Measurements from ENCODE around the gene PPM1N.

Gene PPM1N

GRCh38 chr19:45498411-45499195, at the start of gene PPM1N:
PPM1N (plus strand) TSS chr19:45498443; CDS start chr19:45498473, 30 bp downstream.
- DNase-seq (ENCODE audit: low spot score): peak; percentile 56

GRCh38 chr19:45448887-45449299, 49.4 kb upstream of the PPM1N start:
- no peak for DNase-seq (ENCODE audit: low spot score)

GRCh38 chr19:45450012-45450333, 48.3 kb upstream of the PPM1N start:
- peak; percentile 55 for DNase-seq (ENCODE audit: low spot score)

GRCh38 chr19:45451131-45451849, 47.0 kb upstream of the PPM1N start:
- DNase-seq (ENCODE audit: low spot score): peak; percentile 64

- no peak for DNase-seq (ENCODE audit: low spot score)
Measured at GRCh38 chr19:45451850-45452387, 46.3 kb upstream of the PPM1N start.

DNA sequence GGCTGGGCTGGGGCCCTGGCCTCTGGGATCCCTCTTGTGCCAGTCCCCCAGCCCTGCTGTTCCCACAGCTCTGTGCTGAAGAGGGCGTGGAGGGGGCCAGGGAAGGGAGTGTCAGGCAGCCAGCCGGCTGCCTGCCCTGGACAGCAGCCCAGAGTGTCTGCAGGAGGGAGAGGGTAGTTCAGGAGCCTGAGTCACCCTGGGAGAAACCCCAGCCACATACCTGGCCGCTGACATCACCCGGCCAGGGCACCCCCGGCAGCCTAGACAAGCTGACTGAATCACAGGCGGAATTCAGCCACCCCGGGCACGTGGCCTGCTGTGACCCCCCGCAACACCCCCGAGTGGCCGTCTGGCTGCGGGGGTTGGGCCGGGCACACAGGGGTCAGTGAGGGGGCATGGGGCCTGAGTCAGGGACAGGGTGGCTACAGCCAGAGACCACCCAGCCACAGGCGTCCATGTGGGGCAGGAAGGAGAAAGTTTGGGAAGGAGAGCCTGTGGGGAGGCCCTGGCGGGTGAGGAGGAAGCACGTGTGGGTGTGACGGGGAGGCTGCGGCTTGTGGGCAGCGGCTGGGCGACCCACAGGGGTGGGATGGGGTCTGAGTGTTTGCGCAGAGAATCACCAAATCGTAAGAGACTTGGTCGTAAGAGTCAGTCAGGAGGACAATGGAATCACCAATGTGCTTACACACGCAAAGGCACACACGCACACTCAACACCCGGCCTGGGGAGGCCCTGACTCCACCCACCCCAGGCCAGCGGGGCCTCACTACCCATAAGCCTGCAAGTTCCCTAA, 42.3 kb upstream of the PPM1N start:
- peak; percentile 51 for DNase-seq (ENCODE audit: low spot score)

DNA sequence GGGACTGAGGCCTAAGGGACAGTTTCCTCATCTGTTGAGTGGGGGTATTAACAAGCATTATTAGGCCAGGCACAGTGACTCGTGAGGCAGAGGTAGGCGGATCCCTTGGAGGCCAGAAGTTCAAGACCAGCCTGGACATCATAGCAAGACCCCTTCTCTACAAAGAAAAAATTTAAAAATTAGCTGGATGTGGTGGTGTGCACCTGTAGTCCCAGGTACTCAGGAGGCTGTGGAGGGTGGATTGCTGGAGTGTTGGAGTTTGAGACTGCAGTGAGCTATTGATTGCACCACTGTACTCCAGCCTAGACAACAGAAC, 41.8 kb upstream of the PPM1N start:
- no peak for DNase-seq (ENCODE audit: low spot score)

GRCh38 chr19:45457776-45458175, 40.5 kb upstream of the PPM1N start:
- no peak for DNase-seq (ENCODE audit: low spot score)

GRCh38 chr19:45460807-45461347, 37.4 kb upstream of the PPM1N start:
- no peak for DNase-seq (ENCODE audit: low spot score)

DNA sequence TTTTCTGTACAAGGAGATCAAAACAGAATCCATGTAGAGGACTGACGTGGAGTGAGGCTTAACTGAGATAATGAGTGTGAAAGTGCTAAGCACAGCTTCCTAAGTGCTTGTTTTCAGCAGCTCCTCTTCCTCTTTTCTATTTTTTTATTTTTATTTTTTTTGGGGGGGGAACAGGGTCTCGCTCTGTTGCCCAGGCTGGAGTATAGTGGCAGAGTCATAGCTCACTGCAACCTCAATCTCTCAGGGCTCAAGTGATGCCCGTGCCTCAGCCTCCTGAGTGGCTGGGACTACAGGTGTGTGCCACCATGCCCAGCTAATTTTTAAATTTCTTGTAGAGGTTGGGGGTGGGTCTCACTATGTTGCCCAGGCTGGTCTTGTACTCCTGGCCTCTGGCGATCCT, 36.1 kb upstream of the PPM1N start:
- no peak for DNase-seq (ENCODE audit: low spot score)

DNA sequence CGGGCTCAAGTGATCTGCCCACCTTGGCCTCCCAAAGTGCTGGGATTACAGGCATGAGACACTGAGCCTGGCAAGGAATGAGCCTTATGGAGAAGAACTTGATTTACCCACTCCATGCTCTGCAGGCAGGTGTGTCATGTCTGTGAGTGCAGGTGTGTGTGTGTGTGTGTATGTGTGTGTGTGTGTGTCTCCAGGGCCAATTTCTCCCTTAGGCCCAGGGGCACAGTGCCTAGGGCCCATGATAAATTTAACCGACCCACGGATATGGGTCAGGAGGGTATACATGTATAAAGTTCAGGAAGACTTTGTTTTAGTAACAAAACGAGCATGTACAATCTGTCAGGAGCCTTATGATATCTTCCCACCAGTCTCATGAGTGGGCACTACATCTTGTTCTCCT, 35.0 kb upstream of the PPM1N start:
- DNase-seq (ENCODE audit: low spot score): no peak

- DNase-seq (ENCODE audit: low spot score): no peak
Measured at GRCh38 chr19:45464274-45464673, 34.0 kb upstream of the PPM1N start.

GRCh38 chr19:45464852-45465441, 33.3 kb upstream of the PPM1N start:
- DNase-seq (ENCODE audit: low spot score): no peak

GRCh38 chr19:45467115-45467455, 31.2 kb upstream of the PPM1N start:
- DNase-seq (ENCODE audit: low spot score): no peak

- DNase-seq (ENCODE audit: low spot score): peak; percentile 92
Measured at GRCh38 chr19:45467456-45468158, 30.6 kb upstream of the PPM1N start, which contains the start of gene FOSB. FOSB (plus strand) TSS chr19:45467996; CDS start chr19:45468587, 591 bp downstream.

DNA sequence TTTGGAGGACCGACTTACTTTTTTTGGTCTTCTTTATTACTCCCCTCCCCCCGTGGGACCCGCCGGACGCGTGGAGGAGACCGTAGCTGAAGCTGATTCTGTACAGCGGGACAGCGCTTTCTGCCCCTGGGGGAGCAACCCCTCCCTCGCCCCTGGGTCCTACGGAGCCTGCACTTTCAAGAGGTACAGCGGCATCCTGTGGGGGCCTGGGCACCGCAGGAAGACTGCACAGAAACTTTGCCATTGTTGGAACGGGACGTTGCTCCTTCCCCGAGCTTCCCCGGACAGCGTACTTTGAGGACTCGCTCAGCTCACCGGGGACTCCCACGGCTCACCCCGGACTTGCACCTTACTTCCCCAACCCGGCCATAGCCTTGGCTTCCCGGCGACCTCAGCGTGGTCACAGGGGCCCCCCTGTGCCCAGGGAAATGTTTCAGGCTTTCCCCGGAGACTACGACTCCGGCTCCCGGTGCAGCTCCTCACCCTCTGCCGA, 30.0 kb upstream of the PPM1N start:
- DNase-seq (ENCODE audit: low spot score): peak; percentile 32

GRCh38 chr19:45468803-45469131, 29.5 kb upstream of the PPM1N start:
- DNase-seq (ENCODE audit: low spot score): peak; percentile 59

DNA sequence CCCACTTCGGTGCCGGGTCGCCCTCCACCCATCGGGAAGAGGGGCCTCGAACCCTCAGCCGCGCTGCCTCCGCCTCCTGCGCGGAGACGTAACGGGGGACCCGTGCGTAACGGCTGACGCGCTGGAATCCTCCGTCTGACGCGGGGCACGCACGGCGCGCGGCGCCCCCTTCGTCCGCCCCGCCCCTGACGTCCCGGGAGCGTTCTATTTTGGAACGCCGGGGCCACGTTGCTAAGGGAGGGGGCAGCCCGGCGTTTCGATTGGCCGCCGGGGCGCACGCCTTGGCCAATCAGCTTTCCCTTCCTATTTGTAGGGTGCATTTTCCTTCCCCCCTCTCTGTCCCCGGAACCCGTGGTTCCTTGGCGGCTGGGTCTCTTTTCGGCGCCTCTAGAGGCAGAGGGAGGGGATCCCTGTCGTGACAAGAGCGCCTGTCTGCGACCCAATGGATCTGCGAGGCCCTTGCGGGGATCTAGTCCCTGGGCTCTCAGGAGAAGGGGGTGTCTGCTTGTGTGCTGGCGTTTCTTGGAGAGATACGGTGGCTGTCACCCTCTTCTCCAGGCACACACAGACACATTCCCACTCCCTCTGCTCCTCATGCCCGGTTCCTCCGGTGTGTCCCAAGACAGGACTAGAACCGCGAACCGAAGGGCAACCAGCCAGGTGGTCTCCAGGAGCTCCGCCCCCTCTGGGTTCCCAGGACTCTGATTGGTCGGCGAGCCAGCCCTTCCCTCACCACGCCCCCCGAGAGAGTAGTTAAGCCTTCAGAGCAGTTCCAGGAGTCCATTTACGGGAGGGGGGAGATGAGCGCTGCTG, 28.9 kb upstream of the PPM1N start:
- peak; percentile 94 for DNase-seq (ENCODE audit: low spot score)

DNA sequence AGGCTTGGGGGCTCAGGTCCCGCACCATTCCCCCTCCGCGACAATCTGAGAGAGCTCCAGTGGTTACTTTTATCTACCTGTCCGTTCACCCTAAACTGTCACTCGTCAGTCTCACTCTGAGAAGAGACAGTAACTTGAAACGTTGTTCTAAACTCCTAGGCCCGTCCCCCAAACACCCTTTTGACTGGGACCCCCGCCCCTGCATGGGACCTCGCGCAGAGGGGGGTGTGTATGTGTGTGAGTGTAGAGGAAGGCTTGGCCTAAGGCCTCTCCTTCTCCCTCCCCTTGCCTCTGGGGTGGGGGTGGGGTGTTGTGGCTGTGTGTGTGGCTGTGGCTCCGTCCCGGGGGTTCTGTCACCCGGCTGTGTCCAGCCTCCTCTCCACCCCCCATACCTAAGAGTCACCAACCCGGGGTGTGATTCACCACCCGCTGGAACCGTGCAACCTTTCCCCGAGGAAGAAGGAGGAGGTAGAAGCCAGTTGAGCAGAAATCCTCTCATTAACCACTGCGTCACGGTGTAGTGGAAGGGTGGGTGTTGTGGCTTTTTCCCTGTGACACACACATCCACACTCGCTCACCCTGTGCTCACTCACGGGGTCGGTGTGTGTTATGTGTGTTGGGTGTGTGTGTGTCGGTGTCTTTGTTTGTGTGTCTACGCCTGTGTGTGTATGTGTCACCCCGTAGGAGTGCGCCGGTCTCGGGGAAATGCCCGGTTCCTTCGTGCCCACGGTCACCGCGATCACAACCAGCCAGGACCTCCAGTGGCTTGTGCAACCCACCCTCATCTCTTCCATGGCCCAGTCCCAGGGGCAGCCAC, 28.1 kb upstream of the PPM1N start:
- DNase-seq (ENCODE audit: low spot score): no peak

DNA sequence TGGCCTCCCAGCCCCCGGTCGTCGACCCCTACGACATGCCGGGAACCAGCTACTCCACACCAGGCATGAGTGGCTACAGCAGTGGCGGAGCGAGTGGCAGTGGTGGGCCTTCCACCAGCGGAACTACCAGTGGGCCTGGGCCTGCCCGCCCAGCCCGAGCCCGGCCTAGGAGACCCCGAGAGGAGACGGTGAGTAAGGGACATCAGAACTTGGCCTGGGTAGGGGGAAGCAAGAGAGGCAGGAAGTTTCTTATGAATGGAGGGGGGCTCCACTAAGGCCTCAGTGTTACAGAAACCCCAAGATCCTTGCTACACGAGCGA, 27.5 kb upstream of the PPM1N start:
- DNase-seq (ENCODE audit: low spot score): no peak

Measured in CD4-positive, alpha-beta T cell treated with Interleukin-6 at 100 ng/mL for 8 hours (primary cell).